Loucy (cell line): ENCODE results near the gene MT4.
"Not testable (repeated sequence)": the region's sequence is repeated elsewhere in the genome, so short reads cannot be mapped to it uniquely, and the experiment has no call there.

Experiments
- CTCF ChIP-seq: fragments of 200-600 bp; sonication (generic); conservative IDR thresholded peaks from 2 replicates; pipeline ENCODE4 v1.5.1; 2014; ENCODE audit warnings: mild to moderate bottlenecking, antibody characterized with exemption, low read length
- EZH2phosphoT487 ChIP-seq: fragments of 200-600 bp; IDR thresholded peaks from 2 replicates; pipeline ENCODE4 v1.6.1; 2018; ENCODE audit warnings: antibody characterized with exemption, mild to moderate bottlenecking, moderate library complexity, borderline replicate concordance

GRCh38 chr16:56582911-56583310 is 18.0 kb downstream of the MT4 start:
- TF ChIP-seq CTCF, EZH2phosphoT487: not testable (repeated sequence)
